Measurements from ENCODE around the gene APEX1.

DNA sequence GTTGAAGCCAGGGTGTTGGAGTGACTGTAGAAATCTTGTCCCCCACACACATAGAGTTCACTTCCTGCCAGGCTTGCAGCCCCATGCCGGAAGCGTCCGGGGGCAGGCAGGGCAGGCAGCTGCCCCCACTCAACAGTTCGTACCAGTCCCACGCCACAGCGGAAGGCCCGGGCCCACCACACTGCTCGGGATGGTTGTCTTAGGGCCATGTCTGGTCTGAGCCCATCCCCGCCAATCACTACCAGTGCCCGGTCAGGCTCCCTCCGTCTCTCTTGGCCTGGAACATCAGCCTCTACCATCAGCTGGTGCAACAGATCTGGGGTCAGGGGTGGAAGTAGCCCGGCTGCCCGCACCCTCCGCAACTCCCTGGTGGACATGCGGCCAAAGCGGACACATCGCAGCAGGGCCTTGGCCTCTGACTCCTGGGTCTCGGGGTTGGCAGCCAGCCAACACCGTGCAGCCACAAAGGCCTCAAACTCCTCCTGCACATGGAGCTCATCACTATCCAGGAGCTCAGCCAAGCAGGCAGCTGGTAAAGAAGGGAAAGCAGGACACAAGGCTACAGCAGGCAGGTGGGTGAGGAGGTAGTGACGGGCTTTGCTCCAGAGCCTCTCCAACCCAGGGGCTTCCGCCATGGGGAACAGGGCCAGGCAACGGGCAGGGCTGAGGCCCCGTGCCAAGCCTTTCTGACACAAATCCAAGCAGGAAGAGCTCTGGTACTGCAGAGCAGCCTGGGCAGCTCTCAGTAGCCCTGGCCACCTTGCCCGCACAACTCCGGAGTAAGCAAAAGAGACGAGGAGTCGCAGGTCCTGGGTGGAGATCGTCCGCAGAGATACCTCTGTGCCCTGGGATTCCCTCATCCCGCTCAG, 25.0 kb upstream of the APEX1 start:
- no peak for TF ChIP-seq ZFX (IDR thresholded peaks at IDR 0.05)
- TF ChIP-seq CTCF (conservative IDR thresholded peaks at IDR 0.05) = no peak

All from C4-2B (cell line).